GM18498 (cell line): ENCODE measurements around the gene RAB3IL1.

Experiments used
- ATAC-seq: cut with Tn5 transposase; IDR thresholded peaks from one replicate; pipeline ENCODE4 v1.9.1; 2021; ENCODE audit warnings: mild to moderate bottlenecking, moderate library complexity; ENCODE audit not compliant: unreplicated experiment

Gene RAB3IL1

DNA sequence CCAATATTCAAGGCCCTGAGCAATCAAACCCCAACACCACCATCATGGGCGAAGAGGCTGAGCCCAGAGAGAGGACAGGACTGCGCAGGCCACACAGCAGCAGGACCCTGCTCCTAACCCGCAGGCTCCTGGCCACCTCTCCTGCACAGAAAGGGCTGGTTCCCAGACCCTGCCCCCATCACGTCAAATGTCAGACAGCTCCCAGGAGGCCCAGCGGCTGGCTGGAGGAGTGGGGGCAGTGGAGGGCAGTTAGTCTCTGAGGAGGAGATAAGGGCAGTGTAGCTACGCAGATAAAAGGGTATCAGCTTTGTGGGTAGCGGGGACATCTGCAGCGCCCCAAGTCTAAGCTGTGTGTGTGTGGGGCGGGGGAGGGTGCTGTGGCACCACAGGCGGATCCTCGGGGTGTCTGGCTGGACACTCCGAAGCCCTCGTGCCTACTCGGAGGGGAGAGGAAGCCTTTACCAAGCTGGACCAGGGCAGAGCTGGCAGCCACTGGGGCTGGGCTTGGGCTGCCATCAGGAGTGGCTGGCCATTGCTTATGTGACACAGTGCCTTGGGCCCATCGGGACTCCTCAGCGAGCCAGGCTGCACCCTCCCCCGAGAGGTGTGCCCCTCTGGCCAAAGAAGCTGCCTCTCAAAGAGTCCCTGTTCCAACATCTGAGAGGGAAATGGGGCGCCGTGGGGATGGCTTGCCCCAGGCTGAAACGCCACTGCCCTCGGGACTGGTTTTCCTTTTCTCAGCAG lies 47.5 kb downstream of the RAB3IL1 start:
- no peak for ATAC-seq

DNA sequence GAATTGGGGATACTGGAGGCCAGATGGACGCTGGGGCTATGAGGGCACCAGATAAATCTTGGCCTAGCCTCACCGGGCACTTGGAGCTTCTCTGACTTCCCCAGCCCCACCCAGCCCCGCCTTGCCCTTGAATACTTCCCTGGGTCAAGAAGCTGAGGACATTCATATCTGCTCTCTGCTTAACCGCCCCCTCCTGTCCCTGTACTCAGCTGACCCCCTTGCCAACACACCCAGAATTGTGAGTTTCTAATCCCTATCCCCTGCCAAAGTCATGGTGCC lies 48.0 kb downstream of the RAB3IL1 start:
- no peak for ATAC-seq

- no peak for ATAC-seq
Measured at GRCh38 chr11:61868571-61869428, 48.6 kb downstream of the RAB3IL1 start.

- ATAC-seq: no peak
Measured at GRCh38 chr11:61866958-61867343, 50.4 kb downstream of the RAB3IL1 start.

DNA sequence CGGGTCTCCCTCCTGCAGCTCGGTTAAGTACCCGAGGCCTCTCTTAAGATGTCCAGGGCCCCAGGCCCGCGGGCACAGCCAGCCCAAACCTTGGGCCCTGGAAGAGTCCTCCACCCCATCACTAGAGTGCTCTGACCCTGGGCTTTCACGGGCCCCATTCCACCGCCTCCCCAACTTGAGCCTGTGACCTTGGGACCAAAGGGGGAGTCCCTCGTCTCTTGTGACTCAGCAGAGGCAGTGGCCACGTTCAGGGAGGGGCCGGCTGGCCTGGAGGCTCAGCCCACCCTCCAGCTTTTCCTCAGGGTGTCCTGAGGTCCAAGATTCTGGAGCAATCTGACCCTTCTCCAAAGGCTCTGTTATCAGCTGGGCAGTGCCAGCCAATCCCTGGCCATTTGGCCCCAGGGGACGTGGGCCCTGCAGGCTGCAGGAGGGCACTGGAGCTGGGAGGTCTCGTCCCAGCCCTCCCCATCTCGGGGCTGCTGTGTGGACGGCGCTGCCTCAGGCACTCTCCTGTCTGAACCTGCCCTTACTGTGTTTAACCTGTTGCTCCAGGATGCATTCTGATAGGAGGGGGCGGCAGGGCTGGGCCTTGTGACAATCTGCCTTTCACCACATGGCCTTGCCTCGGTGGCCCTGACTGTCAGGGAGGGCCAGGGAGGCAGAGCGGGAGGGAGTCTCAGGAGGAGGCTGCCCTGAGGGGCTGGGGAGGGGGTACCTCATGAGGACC lies 51.0 kb downstream of the RAB3IL1 start:
- ATAC-seq: no peak

GRCh38 chr11:61864814-61865775 lies 52.3 kb downstream of the RAB3IL1 start:
- no peak for ATAC-seq

DNA sequence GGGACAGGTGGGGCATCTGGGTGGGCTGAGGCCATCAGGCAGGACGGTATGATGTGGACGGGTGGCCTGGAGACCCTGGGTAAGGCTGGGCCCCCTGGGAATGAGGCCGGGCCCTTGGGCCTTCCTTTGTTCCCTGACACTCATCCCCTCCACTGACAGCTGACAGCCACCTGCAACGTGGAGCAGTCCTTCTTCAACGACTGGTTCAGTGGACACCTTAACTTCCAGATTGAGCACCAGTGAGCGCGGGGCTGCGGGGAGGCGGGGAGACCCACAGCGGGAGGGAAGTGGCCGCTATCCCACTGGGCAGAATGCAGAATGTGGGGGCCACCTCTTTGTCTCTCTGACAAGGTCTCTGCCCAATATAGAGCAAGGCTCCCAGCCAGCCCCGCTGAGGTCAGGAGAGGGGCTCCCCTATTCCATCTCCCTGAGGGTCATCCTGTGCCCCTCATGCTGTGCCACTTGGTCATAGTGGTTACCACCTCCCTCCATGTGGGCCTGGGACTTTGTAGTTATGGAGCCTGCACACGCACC lies 53.8 kb downstream of the RAB3IL1 start:
- ATAC-seq: no peak

DNA sequence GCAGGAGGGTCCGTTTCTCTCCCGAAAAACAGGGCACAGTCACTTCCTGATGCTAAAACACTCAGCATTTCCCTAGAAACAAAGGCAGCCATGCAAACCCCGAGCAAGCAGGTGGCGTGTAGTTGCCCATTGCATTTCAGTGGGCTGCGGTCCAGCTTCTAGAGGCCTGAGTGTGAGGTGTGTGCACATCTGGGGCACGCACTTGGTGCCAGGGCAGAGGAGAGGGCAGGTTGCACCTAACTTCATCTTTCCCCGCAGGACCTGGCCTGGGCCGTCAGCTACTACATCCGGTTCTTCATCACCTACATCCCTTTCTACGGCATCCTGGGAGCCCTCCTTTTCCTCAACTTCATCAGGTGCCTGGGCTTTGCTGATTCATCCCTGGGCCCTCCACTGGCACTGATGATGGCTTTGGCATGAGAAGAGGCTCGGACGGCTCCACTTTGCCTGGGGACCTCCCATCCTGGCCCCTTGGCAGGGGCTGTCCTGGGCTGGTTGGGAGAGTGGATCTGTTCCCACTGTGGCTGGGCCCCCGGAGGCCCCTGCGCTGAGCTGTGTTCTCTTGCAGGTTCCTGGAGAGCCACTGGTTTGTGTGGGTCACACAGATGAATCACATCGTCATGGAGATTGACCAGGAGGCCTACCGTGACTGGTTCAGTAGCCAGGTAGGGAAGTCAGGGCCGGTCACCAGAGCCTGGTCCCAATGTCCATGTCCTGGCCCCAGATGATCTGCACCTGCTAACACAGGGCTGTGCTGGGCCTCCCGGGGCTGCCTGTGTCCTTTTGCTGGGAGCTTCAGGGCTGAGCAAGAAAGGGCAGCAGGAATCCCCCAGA lies 54.4 kb downstream of the RAB3IL1 start:
- ATAC-seq: no peak

GRCh38 chr11:61861634-61862033 lies 55.7 kb downstream of the RAB3IL1 start:
- no peak for ATAC-seq

DNA sequence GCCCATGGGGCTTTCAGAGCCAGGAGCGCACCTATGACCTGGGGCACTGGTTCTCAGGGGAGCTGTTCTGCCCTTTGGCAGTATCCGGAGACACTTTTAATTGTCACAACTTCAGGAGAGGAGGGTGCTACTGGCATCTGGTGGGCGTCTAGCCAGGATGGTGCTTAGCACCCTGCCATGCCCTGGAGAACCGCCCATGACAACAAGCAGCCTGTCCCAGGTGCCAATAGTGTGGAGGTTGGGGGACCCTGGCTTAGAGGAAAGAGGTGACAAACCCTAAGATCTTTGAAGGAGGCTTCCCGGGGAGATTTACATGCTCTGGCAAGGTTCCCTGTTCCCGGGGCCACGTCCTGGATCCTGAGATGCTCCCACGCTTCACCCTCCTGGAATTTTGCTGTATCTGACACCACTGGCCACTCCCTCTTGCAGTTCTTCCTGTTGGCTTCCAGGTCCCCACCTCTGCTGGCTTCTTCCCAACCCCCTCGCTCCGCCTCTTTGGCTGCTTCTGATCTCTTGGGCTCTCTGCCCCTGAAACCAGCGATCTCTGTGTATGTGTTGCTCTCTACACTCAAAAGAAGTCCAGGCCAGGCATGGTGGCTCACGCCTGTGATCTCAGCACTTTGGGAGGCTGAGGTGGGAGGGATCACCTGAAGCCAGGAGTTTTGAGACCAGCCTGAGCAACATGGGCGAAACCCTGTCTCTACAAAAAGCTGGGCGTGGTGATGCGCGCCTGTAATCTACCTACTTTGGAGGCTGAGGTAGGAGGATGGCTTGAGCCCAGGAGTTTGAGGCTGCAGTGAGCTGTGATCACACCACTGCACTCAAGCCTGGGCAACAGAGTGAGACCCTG lies 57.1 kb downstream of the RAB3IL1 start:
- ATAC-seq: no peak

DNA sequence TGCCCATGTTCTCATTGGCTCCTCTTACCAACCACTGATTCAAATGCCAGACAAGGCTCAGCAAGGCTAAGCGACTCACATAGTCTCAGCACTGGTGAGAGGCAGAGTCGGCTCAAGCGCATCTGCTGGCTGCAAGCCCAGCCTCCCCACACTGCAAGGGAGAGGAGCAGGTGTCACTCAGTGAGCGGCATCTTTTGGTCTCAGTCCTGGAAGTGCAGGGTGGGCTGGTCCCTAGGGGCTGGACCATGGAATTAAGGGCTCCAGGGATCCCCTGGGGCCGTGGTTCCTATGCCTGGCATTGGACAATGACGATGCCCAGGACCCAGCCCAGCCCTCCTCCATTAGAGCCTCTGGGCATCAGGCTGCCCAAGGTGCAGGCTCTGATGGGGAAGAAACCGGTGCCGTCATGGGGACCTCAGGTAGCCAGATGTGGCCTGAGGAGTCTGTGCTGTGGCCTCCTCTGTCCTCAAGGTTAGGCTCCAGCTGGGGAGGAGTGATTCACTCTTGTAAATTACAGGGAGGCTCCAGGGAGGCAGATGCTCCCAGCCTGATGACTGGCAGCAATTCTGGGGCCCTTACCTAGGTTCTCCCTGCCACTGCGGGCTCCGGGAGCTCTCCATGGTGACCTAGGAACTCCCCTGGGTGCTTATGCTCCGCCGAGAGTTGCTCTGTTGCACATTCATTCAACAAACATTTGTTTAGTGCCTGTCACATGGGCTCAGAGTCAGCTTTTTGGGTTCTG lies 61.3 kb downstream of the RAB3IL1 start:
- ATAC-seq: no peak

DNA sequence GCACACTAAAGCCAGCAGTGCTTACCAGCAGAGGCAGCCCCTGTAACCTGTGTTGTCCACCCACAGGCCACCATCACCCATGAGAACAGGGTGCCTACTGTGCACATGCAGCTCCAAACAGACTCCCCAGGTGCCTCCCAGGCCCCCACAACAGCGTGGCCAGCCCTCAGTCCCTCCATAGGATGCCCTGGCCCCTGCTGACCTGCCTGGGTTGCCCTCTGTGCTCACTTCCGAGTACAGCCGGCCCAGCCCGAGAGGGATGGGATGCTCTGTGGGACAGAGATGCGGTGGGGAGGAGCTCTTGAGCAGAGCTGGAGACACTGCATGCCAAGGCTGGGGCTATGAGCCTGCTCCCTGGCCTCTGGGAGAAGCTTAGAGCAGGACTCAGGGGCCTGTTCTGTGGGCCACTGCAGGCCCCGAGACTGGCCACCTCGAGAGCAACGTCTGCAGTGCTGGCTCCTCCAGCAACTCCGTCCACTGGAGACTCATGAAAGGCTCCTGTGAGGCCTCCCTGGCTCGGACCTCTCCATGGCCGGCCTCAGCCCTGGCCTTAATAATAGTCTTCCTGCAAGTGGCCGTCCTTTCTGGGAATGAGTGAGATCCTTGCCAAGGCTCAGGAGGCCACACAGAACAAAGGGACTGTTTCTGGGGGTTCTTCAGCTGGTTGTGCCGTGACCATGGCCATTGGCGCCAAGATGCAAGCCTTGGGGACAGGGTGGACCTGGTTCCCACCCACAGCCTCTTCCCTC lies 62.2 kb downstream of the RAB3IL1 start:
- no peak for ATAC-seq

DNA sequence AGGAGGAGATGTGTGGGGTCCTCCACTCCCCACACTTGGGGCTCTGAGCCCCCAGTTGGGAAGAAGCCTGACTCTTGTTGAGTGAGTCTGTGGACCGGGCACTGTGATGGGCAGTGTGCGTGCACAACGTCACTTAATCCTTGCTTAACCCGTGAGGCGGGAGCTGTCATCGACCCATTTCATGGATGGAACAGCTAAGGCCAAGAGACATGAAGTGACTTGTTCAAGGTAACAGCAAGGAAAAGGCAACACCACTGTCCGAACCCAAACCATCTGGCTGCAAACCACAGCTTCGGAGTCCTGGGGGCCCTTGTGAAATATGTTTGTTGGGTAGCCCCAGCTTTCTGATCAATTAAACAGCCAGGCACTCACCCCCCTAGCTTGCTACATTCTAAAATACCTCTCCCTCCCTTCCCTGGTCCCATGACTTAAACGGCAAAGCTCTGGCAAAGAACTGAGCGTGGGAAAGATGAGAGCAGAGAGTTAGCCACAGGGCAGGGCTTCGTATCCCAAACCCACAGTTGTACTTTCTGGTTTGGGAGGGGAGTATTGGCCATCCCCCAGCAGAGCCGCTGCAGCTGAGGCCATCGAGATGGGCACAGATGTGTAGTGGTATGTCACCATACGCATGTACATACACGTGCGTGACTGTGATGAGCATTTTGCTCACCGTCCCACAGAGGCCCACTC lies 63.0 kb downstream of the RAB3IL1 start:
- ATAC-seq: no peak

DNA sequence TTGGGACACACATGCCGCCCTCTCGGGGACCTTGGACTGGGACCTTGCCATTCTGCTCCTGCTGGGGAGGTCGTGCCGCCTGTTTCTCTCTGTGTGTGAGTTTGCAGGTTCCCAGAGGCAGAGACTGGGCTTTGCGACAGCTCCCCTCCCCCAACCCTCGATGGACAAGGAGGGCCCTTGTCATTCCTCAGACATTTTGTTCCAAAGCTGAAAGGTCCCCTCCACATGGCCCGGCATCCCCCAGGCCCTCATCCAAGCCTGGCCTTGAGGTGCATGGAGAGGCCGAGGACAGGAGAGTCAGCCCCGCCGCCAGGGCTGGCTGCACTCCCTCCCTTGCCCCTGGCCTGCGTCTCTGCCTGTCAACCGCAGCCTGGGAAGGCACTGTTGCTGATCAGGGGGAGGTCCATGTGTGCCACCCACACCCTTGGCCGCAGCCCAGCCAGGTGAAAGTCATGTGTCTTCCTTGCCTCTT lies 63.6 kb downstream of the RAB3IL1 start:
- no peak for ATAC-seq

GRCh38 chr11:61851900-61852295 lies 65.5 kb downstream of the RAB3IL1 start:
- ATAC-seq: no peak

GRCh38 chr11:61851113-61851899 lies 66.1 kb downstream of the RAB3IL1 start:
- ATAC-seq: no peak
